Tibial nerve (tissue), 4 donors: ENCODE results near the gene CNP.

ENCODE experiments used
- EP300 ChIP-seq, 2 donors: sonication (generic); formaldehyde crosslinking; IDR thresholded peaks; one replicate each; pipeline ENCODE4 v1.6.1; 2017; ENCODE audit warnings: antibody characterized with exemption in 2 of 2, mild to moderate bottlenecking in 1 of 2
- TF ChIP-seq, protein P1 (sequence below), 5 experiments: fragments of 200-600 bp in 3 of 5; fragments of 450-650 bp in 2 of 5; sonication (generic) in 3 of 5; IDR thresholded peaks; one replicate each; pipeline ENCODE4 v1.5.1; 2016 to 2019; ENCODE audit warnings: antibody characterized with exemption in 5 of 5, mild to moderate bottlenecking in 3 of 5, moderate library complexity in 2 of 5

DNA sequence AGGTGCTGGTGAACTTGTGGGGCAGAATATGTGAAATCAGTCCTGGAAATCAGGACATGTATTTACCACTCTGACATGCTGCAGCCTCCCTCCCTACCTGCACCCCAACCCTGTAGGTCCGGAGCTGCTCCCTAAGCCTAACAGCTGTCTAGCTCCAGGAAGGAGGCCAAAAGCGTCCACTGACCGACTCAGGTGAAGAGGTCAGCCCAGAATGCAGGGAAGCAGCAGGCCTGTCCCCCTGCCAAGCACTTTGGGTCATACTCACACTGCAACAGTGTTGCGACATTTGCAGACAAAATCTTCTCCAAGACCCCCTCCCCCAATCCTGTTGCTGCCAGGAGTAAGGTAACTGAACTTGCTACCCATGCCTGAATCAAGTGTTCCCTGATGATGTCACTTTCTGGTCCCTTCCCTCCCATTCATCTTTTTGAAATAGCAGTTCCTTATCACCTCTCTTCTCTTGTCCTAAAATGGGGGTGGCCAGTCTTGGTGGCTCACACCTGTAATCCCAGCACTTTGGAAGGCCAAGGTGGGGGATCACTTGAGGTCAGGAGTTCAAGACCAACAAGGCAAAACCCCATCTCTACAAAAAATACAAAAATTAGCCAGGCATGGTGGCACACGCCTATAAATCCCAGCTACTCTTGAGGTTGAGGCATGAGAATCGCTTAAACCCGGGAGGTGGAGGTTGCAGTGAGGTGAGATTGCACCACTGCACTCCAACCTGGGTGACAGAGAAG is 46.6 kb upstream of the CNP start:
- TF ChIP-seq, protein P1, sequence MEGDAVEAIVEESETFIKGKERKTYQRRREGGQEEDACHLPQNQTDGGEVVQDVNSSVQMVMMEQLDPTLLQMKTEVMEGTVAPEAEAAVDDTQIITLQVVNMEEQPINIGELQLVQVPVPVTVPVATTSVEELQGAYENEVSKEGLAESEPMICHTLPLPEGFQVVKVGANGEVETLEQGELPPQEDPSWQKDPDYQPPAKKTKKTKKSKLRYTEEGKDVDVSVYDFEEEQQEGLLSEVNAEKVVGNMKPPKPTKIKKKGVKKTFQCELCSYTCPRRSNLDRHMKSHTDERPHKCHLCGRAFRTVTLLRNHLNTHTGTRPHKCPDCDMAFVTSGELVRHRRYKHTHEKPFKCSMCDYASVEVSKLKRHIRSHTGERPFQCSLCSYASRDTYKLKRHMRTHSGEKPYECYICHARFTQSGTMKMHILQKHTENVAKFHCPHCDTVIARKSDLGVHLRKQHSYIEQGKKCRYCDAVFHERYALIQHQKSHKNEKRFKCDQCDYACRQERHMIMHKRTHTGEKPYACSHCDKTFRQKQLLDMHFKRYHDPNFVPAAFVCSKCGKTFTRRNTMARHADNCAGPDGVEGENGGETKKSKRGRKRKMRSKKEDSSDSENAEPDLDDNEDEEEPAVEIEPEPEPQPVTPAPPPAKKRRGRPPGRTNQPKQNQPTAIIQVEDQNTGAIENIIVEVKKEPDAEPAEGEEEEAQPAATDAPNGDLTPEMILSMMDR (IDR thresholded peaks at IDR 0.05) = no peak
- no peak for TF ChIP-seq EP300 (IDR thresholded peaks at IDR 0.05)
